Nephron (organoid): Measurements from ENCODE around the gene RIC1.

Experiments used
- H3K27ac Mint-ChIP-seq, 3 experiments: 2 replicates each; pipeline ENCODE4 v1.8.0; 2020; ENCODE audit warnings: mixed read lengths in 3 of 3, mild to moderate bottlenecking in 2 of 3, moderate library complexity in 1 of 3
- H3K27me3 Mint-ChIP-seq: 2 replicates; pipeline ENCODE4 v1.8.0; 2021; ENCODE audit warnings: low read depth, mild to moderate bottlenecking, moderate library complexity, mixed read lengths
- H3K36me3 Mint-ChIP-seq: 2 replicates; pipeline ENCODE4 v1.8.0; 2020; ENCODE audit warnings: low read depth, mixed read lengths
- H3K4me1 Mint-ChIP-seq: 2 replicates; pipeline ENCODE4 v1.8.0; 2020; ENCODE audit warnings: mixed read lengths
- H3K4me3 Mint-ChIP-seq, 3 experiments: 2 replicates each; pipeline ENCODE4 v1.8.0; 2020; ENCODE audit warnings: mild to moderate bottlenecking in 3 of 3, mixed read lengths in 3 of 3, moderate library complexity in 2 of 3
- H3K9me3 Mint-ChIP-seq: 2 replicates; pipeline ENCODE4 v1.8.0; 2020; ENCODE audit warnings: mixed read lengths
- TF ChIP-seq, protein P1 (sequence below), 3 experiments: fragments of 200-600 bp; sonication (generic); IDR thresholded peaks; one replicate each; pipeline ENCODE4 v1.5.0; 2021; ENCODE audit warnings: antibody characterized with exemption in 3 of 3; ENCODE audit not compliant: unreplicated experiment in 3 of 3

The RIC1 gene

DNA sequence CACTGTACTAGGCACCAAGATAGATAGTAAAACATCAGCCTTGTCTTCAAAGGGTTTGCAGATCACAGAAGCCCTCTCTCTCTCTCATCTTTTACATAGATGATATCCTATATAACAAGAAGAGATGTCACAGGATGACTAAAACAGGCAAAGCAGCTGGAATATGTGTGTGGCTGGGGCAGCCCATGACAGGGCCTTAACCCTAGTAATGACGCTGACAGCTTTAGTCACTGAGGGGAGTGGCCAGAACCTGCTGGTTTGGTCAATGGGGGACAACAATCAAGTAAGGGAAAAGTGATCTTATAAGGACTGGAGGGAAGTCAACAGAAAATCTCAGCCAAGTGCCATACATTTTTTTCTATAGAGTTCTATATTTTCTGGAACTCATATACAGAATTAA is 41.9 kb upstream of the RIC1 start:
- H3K27me3 Mint-ChIP-seq, result no peaks in the 10 kb centered on the region
- TF ChIP-seq, protein P1, sequence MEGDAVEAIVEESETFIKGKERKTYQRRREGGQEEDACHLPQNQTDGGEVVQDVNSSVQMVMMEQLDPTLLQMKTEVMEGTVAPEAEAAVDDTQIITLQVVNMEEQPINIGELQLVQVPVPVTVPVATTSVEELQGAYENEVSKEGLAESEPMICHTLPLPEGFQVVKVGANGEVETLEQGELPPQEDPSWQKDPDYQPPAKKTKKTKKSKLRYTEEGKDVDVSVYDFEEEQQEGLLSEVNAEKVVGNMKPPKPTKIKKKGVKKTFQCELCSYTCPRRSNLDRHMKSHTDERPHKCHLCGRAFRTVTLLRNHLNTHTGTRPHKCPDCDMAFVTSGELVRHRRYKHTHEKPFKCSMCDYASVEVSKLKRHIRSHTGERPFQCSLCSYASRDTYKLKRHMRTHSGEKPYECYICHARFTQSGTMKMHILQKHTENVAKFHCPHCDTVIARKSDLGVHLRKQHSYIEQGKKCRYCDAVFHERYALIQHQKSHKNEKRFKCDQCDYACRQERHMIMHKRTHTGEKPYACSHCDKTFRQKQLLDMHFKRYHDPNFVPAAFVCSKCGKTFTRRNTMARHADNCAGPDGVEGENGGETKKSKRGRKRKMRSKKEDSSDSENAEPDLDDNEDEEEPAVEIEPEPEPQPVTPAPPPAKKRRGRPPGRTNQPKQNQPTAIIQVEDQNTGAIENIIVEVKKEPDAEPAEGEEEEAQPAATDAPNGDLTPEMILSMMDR (IDR thresholded peaks at IDR 0.05; ENCODE audit: unreplicated experiment in 3 of 3), result no peak
- H3K27ac Mint-ChIP-seq, result no peak overlapping the region
- H3K36me3 Mint-ChIP-seq, result no peaks in the 10 kb centered on the region
- no peak overlapping the region for H3K4me3 Mint-ChIP-seq
- H3K9me3 Mint-ChIP-seq, result no peaks in the 10 kb centered on the region
- H3K4me1 Mint-ChIP-seq, result no peaks in the 10 kb centered on the region

DNA sequence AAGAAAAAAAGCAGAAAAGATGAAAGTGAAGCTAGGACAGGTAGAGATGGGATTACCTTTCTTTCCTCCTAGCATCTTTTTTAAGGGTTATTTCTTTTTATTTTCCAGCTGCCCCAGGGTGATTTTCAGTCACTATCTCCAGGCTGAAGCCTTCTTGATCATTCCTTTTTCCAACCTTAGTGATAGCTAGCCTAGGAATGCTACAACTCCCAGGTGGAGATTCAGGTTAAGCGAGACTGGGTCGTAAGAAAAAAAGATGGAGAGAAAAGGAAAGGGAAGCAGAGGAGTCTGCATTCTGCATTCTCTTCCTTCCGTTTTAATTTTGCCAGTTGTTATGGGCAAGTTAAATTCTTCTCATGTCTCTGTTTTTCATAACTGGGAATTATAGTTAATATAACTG is 36.7 kb upstream of the RIC1 start:
- Mint-ChIP-seq H3K27ac (no peak overlapping the region), H3K4me3 (no peak overlapping the region), H3K27me3 (no peaks in the 10 kb centered on the region), H3K36me3 (no peaks in the 10 kb centered on the region), H3K9me3 (no peaks in the 10 kb centered on the region), H3K4me1 (peaks cover 13% of the 10 kb centered on the region)
- TF ChIP-seq, protein P1 (IDR thresholded peaks at IDR 0.05; ENCODE audit: unreplicated experiment in 3 of 3), result no peak

DNA sequence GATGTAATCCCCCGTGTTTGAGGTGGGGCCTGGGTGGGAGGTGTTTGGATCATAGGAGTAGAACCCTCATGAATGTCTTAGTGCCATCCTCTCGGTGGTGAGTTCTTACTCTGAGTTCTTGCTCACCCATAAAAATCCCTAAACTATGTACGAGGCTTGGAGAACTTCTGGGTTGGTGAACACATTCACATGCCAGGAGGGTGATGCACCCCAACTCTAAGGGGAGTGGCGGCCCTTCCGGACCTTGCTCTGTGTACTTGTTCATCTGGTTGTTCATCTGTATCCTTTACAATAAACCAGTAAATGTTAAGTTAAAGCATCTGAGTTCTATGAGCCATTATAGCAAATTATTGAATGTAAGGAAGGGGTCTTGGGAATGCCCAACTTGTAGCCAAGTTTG is 36.0 kb upstream of the RIC1 start:
- Mint-ChIP-seq H3K4me3 (no peak overlapping the region), H3K4me1 (peaks cover 13% of the 10 kb centered on the region), H3K27ac (no peak overlapping the region), H3K27me3 (no peaks in the 10 kb centered on the region), H3K9me3 (no peaks in the 10 kb centered on the region), H3K36me3 (no peaks in the 10 kb centered on the region)
- TF ChIP-seq, protein P1 (IDR thresholded peaks at IDR 0.05; ENCODE audit: unreplicated experiment in 3 of 3), result no peak

DNA sequence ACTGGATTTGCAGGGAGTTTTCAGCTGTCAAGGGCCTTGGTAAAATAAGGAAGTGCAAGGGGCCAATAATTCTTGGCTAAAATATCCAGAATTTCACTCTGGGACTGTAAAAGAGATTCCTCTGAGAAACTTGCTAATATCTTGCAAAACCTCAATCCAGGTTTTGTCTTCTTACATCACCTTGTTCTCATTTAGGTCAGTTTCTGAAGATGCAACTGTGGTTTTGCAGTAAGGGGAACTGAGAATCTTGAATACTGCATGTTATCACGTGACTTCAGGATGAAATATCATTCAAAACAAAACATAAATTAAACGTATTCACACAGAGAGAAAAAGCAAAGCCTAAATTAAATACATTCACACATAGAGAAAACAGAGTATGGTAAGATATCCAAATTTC is 35.0 kb upstream of the RIC1 start:
- H3K9me3 Mint-ChIP-seq, result no peaks in the 10 kb centered on the region
- no peaks in the 10 kb centered on the region for H3K27me3 Mint-ChIP-seq
- H3K4me3 Mint-ChIP-seq, result no peak overlapping the region
- H3K27ac Mint-ChIP-seq, result no peak overlapping the region
- TF ChIP-seq, protein P1 (IDR thresholded peaks at IDR 0.05; ENCODE audit: unreplicated experiment in 3 of 3), result no peak
- no peaks in the 10 kb centered on the region for H3K36me3 Mint-ChIP-seq
- H3K4me1 Mint-ChIP-seq, result peaks cover 13% of the 10 kb centered on the region

DNA sequence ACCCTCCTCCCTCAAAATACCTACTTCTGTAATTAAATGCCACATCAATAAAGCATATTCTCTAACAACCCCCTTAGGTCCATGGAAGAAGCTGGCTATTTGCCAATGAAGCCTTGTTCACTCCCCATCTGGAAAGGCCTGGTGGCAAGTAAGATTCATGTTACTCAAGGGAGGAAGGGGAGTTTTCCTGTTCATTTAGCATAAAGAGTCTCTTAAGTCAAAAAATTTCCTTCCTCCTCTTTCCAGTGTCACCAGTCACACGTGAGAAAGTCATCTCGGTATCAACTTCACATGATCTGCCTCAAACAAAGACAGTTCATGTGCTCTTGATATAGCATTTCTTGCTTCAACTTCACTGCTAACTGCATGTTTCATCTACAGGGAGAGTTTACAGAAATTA is 32.7 kb upstream of the RIC1 start:
- TF ChIP-seq, protein P1 (IDR thresholded peaks at IDR 0.05; ENCODE audit: unreplicated experiment in 3 of 3), result no peak
- Mint-ChIP-seq H3K9me3 (no peaks in the 10 kb centered on the region), H3K36me3 (no peaks in the 10 kb centered on the region), H3K4me1 (peaks cover 13% of the 10 kb centered on the region), H3K27me3 (no peaks in the 10 kb centered on the region), H3K27ac (peak overlapping the region; percentile 36 to 62 (median 58)), H3K4me3 (no peak overlapping the region)

DNA sequence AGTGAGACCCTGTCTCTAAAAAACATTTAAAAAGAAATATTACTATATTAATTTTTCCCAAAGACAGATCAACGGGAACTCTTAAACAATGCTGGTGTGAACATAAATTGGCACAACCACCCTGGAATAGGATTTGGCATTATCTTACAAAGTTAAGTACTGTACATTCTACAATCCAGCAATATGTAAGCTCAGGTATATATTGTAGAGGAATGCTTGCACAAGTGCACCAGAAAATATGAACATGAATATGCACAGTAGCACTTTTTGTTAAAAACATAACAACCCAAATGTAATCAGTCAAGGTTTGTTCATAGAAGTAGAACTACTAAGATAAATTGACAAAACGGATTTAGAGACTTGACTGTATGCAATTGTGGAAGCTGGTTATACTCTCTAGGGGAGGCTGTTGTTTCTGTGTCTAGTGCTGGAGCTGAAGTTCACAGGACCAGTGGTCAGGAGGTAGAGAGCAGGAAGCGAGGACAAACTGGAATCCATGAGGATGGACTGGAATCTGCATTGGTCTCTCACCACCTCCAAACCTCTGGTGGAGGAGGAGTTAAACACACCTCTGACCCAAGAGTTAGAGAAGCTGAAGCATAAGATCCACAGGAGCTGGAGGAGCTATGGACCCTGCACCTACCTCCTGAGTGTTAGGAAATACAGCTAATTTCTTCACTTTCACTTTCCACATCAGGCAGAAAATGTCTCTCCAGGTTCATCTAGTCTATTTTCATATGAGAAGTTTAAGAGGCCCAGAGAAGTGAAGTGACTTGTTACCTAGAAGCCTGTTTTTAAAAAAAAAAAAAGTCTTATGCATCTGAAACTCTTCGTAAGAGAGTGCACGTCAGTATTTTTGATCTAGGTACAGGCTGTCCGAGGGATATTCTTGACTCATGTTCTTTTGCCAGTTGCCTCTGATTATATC is 20.3 kb upstream of the RIC1 start:
- Mint-ChIP-seq H3K27ac (no peak overlapping the region), H3K27me3 (no peaks in the 10 kb centered on the region), H3K9me3 (peaks cover 2% of the 10 kb centered on the region), H3K4me3 (no peak overlapping the region), H3K4me1 (no peaks in the 10 kb centered on the region), H3K36me3 (peaks cover 4% of the 10 kb centered on the region)
- TF ChIP-seq, protein P1 (IDR thresholded peaks at IDR 0.05; ENCODE audit: unreplicated experiment in 3 of 3), result no peak
